Testis (tissue), 3 donors: Measurements from ENCODE around the gene PIEZO1. TPM values are rescaled to one million over a fixed set of nuclear protein-coding genes. Genes with fewer than 3 reads are reported as not detected.
A peak's percentile ranks its signal among the peaks of the same experiment; 100 is the strongest.

Source experiments
- DNase-seq: peaks from one replicate; pipeline ENCODE4 v3.0.0-alpha.2; 2019
- H3K27ac ChIP-seq, 2 donors: fragments of 200-600 bp; sonication (generic); one replicate each; pipeline ENCODE4 v1.5.1; 2019
- H3K27me3 ChIP-seq: fragments of 200-600 bp; sonication (generic); one replicate; pipeline ENCODE4 v1.5.1; 2019
- H3K36me3 ChIP-seq: fragments of 200-600 bp; sonication (generic); one replicate; pipeline ENCODE4 v1.5.1; 2017; ENCODE audit warnings: low read depth; ENCODE audit errors: missing control alignments
- H3K4me1 ChIP-seq: fragments of 200-600 bp; sonication (generic); one replicate; pipeline ENCODE4 v1.5.1; 2019
- H3K4me3 ChIP-seq, 2 donors: fragments of 200-600 bp; sonication (generic); one replicate each; pipeline ENCODE4 v1.5.1; 2017 to 2019
- H3K9me3 ChIP-seq: fragments of 200-600 bp; sonication (generic); one replicate; pipeline ENCODE4 v1.5.1; 2017
- POLR2A ChIP-seq: fragments of 450-650 bp; IDR thresholded peaks from one replicate; pipeline ENCODE4 v1.6.1; 2017; ENCODE audit warnings: antibody characterized with exemption, mild to moderate bottlenecking, moderate library complexity
- WGBS, 2 donors: methylation state at CpG; one replicate each; pipeline ENCODE4 v1.1.5; 2018; 5-methylcytosine and 5-hydroxymethylcytosine counted together
- intact Hi-C: fragments of 100-400 bp; cut with DNase I; formaldehyde crosslinking; loops from one replicate; pipeline ENCODE4 v1.15.1; 2023; ENCODE audit warnings: low total_unique reads
- polyA plus RNA-seq: library from polyadenylated mRNA; stranded (reverse); fragments of 350-450 nt; fragmentation: Illumina TruSeq; extraction: RNeasy Lipid Tissue Mini Kit (QIAGEN cat#74804); gene quantifications from one replicate; pipeline ENCODE4 v1.2.3, GENCODE V29; 2014; ENCODE audit warnings: low read depth, low replicate concordance; ENCODE audit not compliant: insufficient read depth
- total RNA-seq, 2 donors: library from RNA; depleted of rRNA; stranded (reverse); fragments of >200 nt; gene quantifications; one replicate each; pipeline ENCODE4 v1.2.3, GENCODE V29; 2016
- TF ChIP-seq, protein P1 (sequence below), 3 experiments: fragments of 450-650 bp in 2 of 3; fragments of 200-600 bp in 1 of 3; sonication (generic) in 1 of 3; IDR thresholded peaks; one replicate each; pipeline ENCODE4 v1.5.1; 2016 to 2019; ENCODE audit warnings: antibody characterized with exemption in 3 of 3, mild to moderate bottlenecking in 2 of 3, moderate library complexity in 1 of 3

Gene PIEZO1
- total and polyA plus RNA-seq, 3 donors from 2014 or later, result 24.2 to 44.5 (median 40.7) TPM

DNA sequence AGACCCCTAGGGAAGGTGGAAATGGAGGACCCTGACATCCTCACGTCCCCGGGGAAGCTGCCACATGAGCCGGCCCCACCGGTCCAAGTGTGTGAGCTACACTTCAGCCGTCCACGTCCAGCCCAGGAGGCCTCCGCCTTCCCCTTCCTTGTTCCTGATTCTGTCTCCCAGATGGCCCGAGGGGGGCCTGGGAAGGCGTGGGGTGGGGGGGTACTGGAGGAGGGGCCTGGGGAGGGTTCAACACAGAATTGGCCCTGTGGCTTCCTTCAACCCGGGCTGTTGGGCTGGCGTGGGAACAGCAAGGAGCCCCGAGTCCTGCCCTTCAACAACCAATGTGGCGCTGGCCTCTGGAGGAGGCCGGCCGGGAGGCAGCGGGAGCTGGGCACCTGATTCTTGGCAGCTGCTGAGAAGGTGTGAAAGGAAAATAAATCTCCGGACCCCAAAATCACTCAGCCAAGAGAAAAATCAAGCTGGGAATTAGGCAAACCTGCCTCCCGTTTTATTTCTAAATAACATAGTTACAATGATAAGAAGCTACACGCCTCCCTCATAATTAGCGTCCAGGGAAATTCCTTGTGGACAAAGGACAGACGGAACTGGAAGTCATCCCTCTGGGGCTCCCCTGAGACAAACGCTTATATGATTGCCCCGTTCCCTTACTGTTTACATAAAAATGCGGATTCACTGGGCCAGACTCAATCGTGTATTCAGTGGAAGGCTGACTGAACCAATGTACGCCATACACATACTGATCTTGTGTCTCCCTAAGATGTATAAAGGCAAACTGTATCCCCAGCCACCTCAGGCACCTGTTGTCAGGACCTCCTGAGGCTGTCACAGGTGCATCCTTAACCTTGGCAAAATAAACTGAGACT is 28.5 kb upstream of the PIEZO1 start:
- peak overlapping the region in 1 of 2 donors; percentile 91 for H3K4me3 ChIP-seq
- H3K36me3 ChIP-seq, result no peaks in the 10 kb centered on the region
- peaks cover 15% of the 10 kb centered on the region for H3K4me1 ChIP-seq
- DNase-seq, result no peak
- H3K9me3 ChIP-seq, result no peaks in the 10 kb centered on the region
- 39 to 65% methylated on average over 22 to 26 of the region's 26 CpGs for WGBS, 2 donors
- intact Hi-C loops, result no loop called here
- H3K27ac ChIP-seq, result no peak overlapping the region
- TF ChIP-seq, protein P1, sequence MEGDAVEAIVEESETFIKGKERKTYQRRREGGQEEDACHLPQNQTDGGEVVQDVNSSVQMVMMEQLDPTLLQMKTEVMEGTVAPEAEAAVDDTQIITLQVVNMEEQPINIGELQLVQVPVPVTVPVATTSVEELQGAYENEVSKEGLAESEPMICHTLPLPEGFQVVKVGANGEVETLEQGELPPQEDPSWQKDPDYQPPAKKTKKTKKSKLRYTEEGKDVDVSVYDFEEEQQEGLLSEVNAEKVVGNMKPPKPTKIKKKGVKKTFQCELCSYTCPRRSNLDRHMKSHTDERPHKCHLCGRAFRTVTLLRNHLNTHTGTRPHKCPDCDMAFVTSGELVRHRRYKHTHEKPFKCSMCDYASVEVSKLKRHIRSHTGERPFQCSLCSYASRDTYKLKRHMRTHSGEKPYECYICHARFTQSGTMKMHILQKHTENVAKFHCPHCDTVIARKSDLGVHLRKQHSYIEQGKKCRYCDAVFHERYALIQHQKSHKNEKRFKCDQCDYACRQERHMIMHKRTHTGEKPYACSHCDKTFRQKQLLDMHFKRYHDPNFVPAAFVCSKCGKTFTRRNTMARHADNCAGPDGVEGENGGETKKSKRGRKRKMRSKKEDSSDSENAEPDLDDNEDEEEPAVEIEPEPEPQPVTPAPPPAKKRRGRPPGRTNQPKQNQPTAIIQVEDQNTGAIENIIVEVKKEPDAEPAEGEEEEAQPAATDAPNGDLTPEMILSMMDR (IDR thresholded peaks at IDR 0.05), result no peak
- TF ChIP-seq POLR2A, result no peak
- no peaks in the 10 kb centered on the region for H3K27me3 ChIP-seq

DNA sequence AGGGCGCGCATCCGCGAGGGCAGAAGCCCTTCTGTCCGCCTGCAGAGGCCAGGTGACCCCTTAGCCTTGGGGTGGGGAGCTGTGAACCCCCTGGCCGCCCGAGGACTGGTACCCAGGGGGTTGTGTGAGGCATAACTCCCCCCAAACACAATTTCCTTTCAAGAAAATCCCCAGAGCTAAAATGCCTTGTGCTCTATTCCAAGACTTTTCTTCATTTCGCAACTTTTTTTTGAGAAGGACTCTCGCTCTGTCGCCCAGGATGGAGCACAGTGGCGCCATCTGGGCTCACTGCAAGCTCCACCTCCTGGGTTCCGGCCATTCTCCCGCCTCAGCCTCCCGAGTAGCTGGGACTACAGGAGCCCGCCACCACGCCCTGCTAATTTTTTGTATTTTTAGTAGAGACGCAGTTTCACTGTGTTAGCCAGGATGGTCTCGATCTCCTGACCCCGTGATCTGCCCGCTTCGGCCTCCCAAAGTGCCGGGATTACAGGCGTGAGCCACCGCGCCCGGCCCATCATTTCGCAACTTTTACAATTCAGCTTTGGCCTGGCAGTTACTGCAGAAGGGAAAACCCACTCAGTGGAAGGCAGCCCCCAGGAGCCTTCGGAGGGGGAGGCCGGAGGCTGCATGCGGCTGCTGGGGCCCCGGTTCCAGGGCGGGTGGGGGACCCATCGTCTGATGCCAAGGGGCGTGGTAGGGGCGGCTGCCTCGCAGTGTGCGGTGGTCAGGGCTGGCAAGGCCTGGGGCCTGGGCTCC is 27.7 kb upstream of the PIEZO1 start:
- Histone ChIP-seq H3K4me1 (peaks cover 15% of the 10 kb centered on the region), H3K27me3 (no peaks in the 10 kb centered on the region), H3K9me3 (no peaks in the 10 kb centered on the region), H3K27ac (peak overlapping the region; percentile 82 to 92), H3K4me3 (peak overlapping the region; percentile 83 to 91), H3K36me3 (no peaks in the 10 kb centered on the region)
- TF ChIP-seq POLR2A, result no peak
- TF ChIP-seq, protein P1 (IDR thresholded peaks at IDR 0.05), result no peak
- peak; percentile 64 for DNase-seq
- 35 to 36% methylated on average over 20 to 36 of the region's 37 CpGs for WGBS, 2 donors
- intact Hi-C loops, result no loop called here

DNA sequence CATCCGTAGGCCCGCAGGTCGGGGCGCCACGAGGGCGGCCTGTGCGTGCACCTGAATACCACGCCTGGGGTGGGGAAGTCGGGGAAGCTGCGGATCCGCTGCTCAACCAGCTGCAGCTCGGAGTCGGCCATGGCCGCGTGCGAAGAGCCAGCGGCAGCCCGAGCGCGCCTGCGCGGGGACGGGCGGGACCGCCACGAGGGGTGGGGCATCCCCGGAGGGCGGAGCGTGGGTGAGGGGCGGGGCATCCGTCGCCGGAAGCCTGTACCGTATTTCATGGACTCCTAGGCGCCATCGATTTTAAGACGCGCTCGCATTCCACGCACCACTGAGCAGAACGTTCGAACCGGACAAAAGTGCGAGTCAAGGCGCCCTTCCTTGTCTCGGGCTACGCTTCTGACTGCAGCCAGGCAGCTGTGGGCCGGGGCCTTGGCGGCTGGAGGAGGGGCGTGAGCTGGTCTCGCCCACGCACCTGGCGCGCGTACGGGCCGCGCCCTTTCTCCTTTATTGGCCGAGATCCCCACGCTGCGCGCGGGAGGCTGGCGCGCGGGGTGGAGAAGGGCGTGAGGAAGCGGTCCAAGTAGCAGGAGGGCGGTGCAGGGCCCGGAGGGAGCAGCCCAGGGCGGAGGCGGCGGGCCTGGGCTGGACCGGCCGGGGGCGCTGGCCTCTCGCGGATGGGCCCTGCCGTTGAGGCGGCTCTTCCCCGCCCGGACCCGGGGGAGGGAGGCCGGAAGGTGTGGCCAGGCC is 26.9 kb upstream of the PIEZO1 start, which contains the start of gene APRT:
APRT (minus strand) TSS at position 160 of the 744 bp plus-strand sequence; CDS start at position 131, 29 bp downstream.
- TF ChIP-seq, protein P1 (IDR thresholded peaks at IDR 0.05), result peak in 1 of 3 experiments; percentile 35
- TF ChIP-seq POLR2A, result no peak
- DNase-seq, result peak; percentile 96
- Histone ChIP-seq H3K4me1 (peaks cover 20% of the 10 kb centered on the region), H3K4me3 (peak within 1 kb of the TSS; percentile 83 to 91), H3K9me3 (no peaks in the 10 kb centered on the region), H3K36me3 (no peaks in the 10 kb centered on the region), H3K27me3 (no peaks in the 10 kb centered on the region), H3K27ac (peak within 1 kb of the TSS; percentile 82 to 92)
- intact Hi-C loops, result no loop called here
- WGBS, 2 donors, result 1% methylated on average over 73 of the region's 84 CpGs; no CpG with 5 or more reads in 1 of the 2 donors

DNA sequence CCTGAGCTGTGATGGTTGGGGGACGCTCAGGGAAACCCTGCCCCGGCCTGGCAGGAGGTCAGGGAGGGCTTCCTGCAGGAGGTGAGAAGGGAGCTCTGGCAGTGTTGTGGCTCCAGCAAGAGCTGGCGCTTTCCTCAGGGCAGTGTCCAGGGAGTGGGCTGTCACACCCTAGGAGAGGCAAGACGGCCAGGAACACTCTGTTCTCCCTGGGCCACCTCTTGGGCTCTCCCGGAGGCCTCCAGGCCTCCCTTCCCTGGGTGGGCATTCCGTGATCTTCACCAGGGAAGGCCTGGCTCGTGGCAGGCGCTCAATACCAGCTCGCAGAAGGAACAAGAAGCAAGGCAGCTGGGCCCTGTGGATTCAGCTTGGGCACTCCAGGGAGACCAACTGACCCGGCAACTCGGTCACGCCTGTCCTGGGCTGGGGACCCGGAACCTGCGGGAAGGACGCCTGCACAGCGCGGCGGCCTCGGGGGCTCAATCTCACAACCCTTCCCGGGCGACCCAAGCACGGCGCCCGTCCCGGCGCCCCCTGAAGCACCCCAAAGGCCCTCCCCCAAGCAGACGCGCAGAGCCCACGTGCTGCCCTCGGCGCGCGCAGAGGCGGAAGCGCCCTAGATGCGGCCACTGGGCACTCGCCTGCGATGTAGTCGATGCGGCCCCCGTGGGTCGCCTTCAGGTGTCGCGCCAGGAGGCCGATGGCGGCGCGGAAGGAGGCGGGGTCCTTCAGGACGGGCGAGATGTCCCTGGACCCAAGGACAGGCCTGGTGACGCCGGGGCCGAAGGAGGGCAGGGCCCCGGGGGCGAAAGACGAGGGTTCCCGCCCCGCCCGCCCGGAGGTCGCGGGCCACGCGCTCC is 26.1 kb upstream of the PIEZO1 start:
- peaks cover 28% of the 10 kb centered on the region for H3K4me1 ChIP-seq
- no peaks in the 10 kb centered on the region for H3K36me3 ChIP-seq
- peak; percentile 87 for DNase-seq
- intact Hi-C loops, result no loop called here
- H3K27ac ChIP-seq, result peak overlapping the region; percentile 82 to 92
- TF ChIP-seq POLR2A, result peak; percentile 34
- TF ChIP-seq, protein P1 (IDR thresholded peaks at IDR 0.05), result no peak
- peak overlapping the region; percentile 83 to 91 for H3K4me3 ChIP-seq
- H3K9me3 ChIP-seq, result no peaks in the 10 kb centered on the region
- WGBS, 2 donors, result 6 to 7% methylated on average over 3 to 38 of the region's 65 CpGs
- H3K27me3 ChIP-seq, result no peaks in the 10 kb centered on the region
